ENCODE measurements around the gene CTBS.
"Not testable (repeated sequence)": the region's sequence is repeated elsewhere in the genome, so short reads cannot be mapped to it uniquely, and the experiment has no call there.

The CTBS gene

GRCh38 chr1:84573967-84574842, at the start of gene CTBS:
CTBS (minus strand) TSS chr1:84574440; CDS start chr1:84574415, 25 bp downstream.
- DNase-seq: peak in 57 of 58 donors; percentile 10 to 91 (median 71)

- DNase-seq: no peak
Measured at GRCh38 chr1:84621553-84621952, 47.3 kb upstream of the CTBS start.

GRCh38 chr1:84620720-84621313, 46.6 kb upstream of the CTBS start:
- DNase-seq: peak in 55 of 58 donors; percentile 24 to 87 (median 68)

- DNase-seq: peak in 15 of 58 donors; percentile 5 to 54 (median 16)
Measured at GRCh38 chr1:84619383-84620102, 45.3 kb upstream of the CTBS start.

GRCh38 chr1:84617349-84617748, 43.1 kb upstream of the CTBS start:
- no peak for DNase-seq

GRCh38 chr1:84615790-84616189, 41.5 kb upstream of the CTBS start:
- no peak for DNase-seq

GRCh38 chr1:84613887-84614286, 39.6 kb upstream of the CTBS start:
- no peak for DNase-seq

GRCh38 chr1:84613026-84613425, 38.8 kb upstream of the CTBS start:
- peak in 2 of 58 donors; percentile 1 to 21 for DNase-seq

- no peak for DNase-seq
Measured at GRCh38 chr1:84611796-84612195, 37.6 kb upstream of the CTBS start.

GRCh38 chr1:84611091-84611490, 36.9 kb upstream of the CTBS start:
- DNase-seq: no peak

GRCh38 chr1:84606977-84607376, 32.7 kb upstream of the CTBS start:
- DNase-seq: no peak

GRCh38 chr1:84605157-84605556, 30.9 kb upstream of the CTBS start:
- DNase-seq: no peak

- peak in 15 of 58 donors; percentile 1 to 43 (median 15) for DNase-seq
Measured at GRCh38 chr1:84603941-84604830, 29.9 kb upstream of the CTBS start.

GRCh38 chr1:84603223-84603622, 29.0 kb upstream of the CTBS start:
- no peak for DNase-seq

GRCh38 chr1:84600796-84601195, 26.6 kb upstream of the CTBS start:
- DNase-seq: no peak

- peak in 1 of 58 donors; percentile 27 for DNase-seq
Measured at GRCh38 chr1:84598846-84599741, 24.9 kb upstream of the CTBS start.

GRCh38 chr1:84598418-84598817, 24.2 kb upstream of the CTBS start:
- DNase-seq: no peak

- no peak for DNase-seq
Measured at GRCh38 chr1:84597011-84597410, 22.8 kb upstream of the CTBS start.

GRCh38 chr1:84594959-84595358, 20.7 kb upstream of the CTBS start:
- DNase-seq: not testable (repeated sequence)

- DNase-seq: no peak
Measured at GRCh38 chr1:84587099-84587498, 12.9 kb upstream of the CTBS start.

Data from anterior cingulate cortex (tissue), 58 donors.